IPS-18c (cell line): ENCODE data around the gene CFHR5.
"Not testable (repeated sequence)": the region's sequence is repeated elsewhere in the genome, so short reads cannot be mapped to it uniquely, and the experiment has no call there.

ENCODE experiments used
- H3K4me3 ChIP-seq: 2 replicates; pipeline ENCODE4 v1.7.0; 2013; ENCODE audit warnings: low read depth, mild to moderate bottlenecking, low read length, moderate library complexity; ENCODE audit not compliant: insufficient read depth
- H3K9me3 ChIP-seq: one replicate; pipeline ENCODE4 v1.6.1; 2013; ENCODE audit warnings: mild to moderate bottlenecking, low read length, moderate library complexity; ENCODE audit not compliant: control insufficient read depth, insufficient read depth

Gene CFHR5

GRCh38 chr1:196977278-196977677 is at the start of gene CFHR5:
CFHR5 (plus strand) TSS chr1:196977556; CDS start chr1:196977665, 109 bp downstream.
- Histone ChIP-seq H3K9me3 (no peaks in the 10 kb centered on the region), H3K4me3 (no peak within 1 kb of the TSS)

GRCh38 chr1:196932853-196933252 is 44.5 kb upstream of the CFHR5 start:
- H3K4me3 ChIP-seq, H3K9me3 ChIP-seq: not testable (repeated sequence)

GRCh38 chr1:196933531-196934189 is 43.7 kb upstream of the CFHR5 start:
- Histone ChIP-seq H3K9me3 (no peaks in the 10 kb centered on the region), H3K4me3 (no peak overlapping the region)

DNA sequence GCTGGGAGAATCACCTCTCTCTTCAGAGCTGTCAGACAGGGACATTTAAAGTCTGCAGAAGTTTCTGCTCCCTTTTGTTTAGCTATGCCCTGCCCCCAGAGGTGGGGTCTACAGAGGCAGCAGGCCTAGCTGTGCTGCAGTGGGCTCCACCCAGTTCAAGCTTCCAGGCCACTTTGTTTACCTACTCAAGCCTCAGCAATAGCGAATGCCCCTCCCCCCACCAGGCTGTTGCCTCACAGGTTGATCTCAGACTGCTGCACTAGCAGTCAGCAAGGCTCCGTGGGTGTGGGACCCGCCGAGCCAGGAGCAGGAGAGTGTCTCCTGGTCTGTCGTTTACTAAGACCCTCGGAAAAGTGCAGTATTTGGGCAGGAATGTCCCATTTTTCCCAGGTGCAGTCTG is 35.9 kb upstream of the CFHR5 start:
- H3K9me3 ChIP-seq, H3K4me3 ChIP-seq: not testable (repeated sequence)

DNA sequence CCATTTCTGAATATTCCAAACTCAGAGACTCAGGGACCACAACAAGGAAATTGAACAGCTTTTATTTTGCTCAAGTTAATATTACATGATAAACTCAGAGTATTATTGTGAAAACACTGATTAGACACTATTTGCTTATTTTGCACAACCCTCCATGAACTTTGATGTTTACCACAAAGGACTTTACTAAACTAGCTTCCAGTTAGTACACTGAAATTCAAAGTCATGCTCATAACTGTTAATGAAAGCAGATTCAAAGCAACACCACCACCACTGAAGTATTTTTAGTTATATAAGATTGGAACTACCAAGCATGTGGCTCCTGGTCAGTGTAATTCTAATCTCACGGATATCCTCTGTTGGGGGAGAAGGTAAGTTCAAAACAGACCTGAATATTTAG is 33.8 kb upstream of the CFHR5 start, which contains the start of gene CFHR2:
Gene CFHR2, plus strand, starts transcription at position 171 of the 400 bp plus-strand sequence. Its CDS starts 143 bp downstream, at position 314.
- not testable (repeated sequence) for H3K4me3 ChIP-seq, H3K9me3 ChIP-seq

DNA sequence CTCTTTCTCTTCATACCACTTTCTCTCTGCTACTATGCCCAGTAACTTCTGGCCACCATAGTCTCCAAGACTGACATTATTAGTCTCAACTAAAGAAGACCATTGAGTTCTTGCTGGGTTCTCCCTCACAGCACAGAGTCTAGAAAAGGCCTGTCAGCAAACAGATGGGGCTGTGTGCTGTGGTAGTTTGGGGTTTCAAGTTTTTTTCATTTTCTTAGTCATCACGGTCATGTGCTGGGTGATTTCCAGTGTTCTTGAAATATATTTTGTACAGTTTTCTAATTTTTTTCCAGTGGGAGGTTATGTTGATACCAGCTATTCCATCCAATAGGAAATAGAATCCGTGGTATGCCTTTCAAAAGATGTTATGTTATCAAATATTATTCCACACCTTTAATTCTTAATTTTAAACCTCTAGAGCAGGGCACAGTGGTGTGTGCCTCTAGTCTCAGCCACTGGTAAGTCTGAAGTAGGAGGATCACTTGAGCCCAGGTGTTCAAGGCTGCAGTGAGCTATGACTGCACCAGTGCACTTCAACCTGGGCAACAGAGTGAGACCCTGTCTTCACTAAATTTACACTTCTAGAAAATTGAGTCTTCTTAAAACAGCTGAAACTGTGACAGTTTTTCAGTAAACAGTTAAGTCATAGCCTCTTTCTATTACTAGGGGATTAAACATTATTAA is 25.5 kb upstream of the CFHR5 start:
- H3K4me3 ChIP-seq = no peak overlapping the region

DNA sequence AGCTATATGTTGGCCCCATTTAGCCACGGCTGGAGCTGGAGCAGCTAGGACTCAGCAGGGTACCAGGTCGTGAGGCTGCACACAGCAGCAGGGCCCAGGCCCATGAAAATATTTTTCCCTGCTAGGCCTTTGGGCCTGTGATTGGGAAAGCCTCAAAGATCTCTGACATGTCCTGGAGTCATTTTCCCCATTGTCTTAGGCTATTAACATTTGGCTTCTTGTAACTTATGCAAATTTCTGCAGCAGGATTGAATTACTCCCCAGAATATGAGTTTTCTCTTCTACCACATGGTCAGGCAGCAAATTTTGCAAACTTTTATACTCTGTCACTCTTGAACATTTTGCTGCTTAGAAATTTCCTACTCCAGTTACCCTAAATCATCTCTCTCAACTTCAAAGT is 22.6 kb upstream of the CFHR5 start:
- Histone ChIP-seq H3K4me3 (no peak overlapping the region), H3K9me3 (peaks cover 5% of the 10 kb centered on the region)

More for the DNA sequence above, 25.5 kb upstream of the CFHR5 start:
- peaks cover 5% of the 10 kb centered on the region for H3K9me3 ChIP-seq

- H3K9me3 ChIP-seq = peaks cover 5% of the 10 kb centered on the region
Observed at GRCh38 chr1:196955926-196956325, 21.4 kb upstream of the CFHR5 start.

DNA sequence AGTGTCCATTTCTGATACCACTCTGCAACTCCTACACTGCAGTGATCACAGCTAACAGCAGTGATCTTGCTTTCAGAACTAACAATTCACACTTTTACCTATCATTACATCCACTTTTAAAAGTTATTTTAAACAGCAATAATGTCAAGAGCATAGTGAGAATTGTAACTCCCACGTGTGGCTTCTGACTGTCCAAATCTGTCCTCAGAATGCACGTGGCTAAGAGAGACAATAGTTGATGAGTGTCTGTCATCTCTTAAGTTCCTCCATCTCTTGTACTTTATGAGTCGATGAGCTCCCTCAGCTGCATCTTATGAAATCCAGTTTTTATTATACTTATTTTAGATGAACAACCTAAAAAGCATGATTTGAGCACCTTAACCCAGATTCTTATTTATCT is 16.5 kb upstream of the CFHR5 start:
- no peaks in the 10 kb centered on the region for H3K9me3 ChIP-seq
- H3K4me3 ChIP-seq = no peak overlapping the region

More at GRCh38 chr1:196955926-196956325, 21.4 kb upstream of the CFHR5 start:
- no peak overlapping the region for H3K4me3 ChIP-seq

GRCh38 chr1:196970182-196970581 is 7.2 kb upstream of the CFHR5 start:
- H3K4me3 ChIP-seq = no peak overlapping the region
- H3K9me3 ChIP-seq = no peaks in the 10 kb centered on the region

GRCh38 chr1:196976278-196976677 is 1.1 kb upstream of the CFHR5 start:
- no peak overlapping the region for H3K4me3 ChIP-seq
- no peaks in the 10 kb centered on the region for H3K9me3 ChIP-seq

DNA sequence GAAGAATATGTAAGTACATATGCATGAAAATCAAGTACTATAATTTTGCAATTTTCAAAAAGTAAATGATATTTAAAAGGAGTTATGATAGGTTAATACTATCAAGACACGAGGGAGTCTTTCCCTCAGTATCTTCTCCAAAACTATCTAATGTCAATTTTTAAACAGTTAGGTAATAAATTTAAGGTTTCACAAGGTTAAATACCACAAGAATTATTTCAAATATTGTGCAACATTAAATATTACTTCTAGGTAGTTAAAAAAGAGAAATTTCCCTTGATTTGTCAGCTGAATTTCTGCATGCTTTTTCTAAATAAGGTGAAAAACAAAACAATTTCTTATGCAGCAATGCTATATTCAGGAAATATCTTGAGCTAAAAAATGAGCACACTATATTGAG is 3.5 kb downstream of the CFHR5 start:
- H3K9me3 ChIP-seq = no peaks in the 10 kb centered on the region

DNA sequence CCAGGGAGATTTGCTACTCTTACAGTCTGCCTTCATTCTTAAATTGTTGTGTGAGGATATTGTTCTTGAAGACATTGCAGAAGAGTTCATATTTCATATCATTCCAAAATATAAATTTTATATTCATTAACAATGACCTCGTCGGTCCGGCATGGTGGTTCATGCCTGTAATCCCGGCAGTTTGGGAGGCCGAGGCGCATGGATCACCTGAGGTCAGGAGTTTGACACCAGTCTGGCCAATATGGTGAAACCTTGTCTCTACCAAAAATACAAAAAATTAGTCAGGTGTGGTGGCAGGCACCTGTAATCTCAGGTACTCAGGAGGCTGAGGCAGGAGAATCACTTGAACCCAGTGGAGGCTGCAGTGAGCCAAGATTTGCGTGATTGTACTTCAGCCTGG is 4.9 kb downstream of the CFHR5 start:
- H3K4me3 ChIP-seq, H3K9me3 ChIP-seq: not testable (repeated sequence)

More for the DNA sequence above, 3.5 kb downstream of the CFHR5 start:
- no peak overlapping the region for H3K4me3 ChIP-seq

- H3K4me3 ChIP-seq, H3K9me3 ChIP-seq: not testable (repeated sequence)
Observed at GRCh38 chr1:196991919-196992651, 14.7 kb downstream of the CFHR5 start.

DNA sequence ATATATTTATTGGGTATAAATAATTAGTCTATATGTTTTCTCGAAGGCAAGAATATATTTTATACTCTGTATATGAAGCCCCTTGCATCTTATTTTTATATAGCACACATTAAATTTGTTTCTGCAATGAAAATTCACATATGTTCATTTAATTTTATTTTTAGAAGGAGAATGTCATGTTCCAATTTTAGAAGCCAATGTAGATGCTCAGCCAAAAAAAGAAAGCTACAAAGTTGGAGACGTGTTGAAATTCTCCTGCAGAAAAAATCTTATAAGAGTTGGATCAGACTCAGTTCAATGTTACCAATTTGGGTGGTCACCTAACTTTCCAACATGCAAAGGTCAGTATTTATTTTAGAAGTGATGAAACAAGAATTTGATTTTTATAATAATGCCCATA is 16.6 kb downstream of the CFHR5 start:
- no peak overlapping the region for H3K4me3 ChIP-seq
- no peaks in the 10 kb centered on the region for H3K9me3 ChIP-seq

GRCh38 chr1:196997423-196997822 is 20.1 kb downstream of the CFHR5 start:
- Histone ChIP-seq H3K9me3 (no peaks in the 10 kb centered on the region), H3K4me3 (no peak overlapping the region)

DNA sequence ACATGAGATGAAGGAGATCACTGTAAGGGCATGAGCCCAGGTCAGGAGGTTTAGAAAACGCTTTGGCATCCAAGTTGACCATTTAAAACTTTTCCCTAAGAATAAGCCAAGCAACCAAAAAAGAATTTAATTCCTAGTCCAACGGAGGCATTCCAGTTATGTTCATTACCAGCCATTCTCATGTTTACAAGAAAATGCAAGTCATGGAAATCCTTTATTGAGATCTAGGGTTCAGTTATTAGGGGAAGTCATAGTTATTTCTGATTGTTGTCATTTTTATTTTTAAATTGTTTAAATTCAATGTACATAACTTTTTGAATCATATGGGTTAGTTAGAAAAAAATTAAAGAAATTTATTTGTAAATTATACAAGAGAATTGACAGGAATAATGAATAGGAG is 24.5 kb downstream of the CFHR5 start:
- Histone ChIP-seq H3K4me3 (no peak overlapping the region), H3K9me3 (no peaks in the 10 kb centered on the region)

- no peak overlapping the region for H3K4me3 ChIP-seq
- no peaks in the 10 kb centered on the region for H3K9me3 ChIP-seq
Observed at GRCh38 chr1:197003132-197003531, 25.8 kb downstream of the CFHR5 start.
